Calu3 (cell line): Measurements from ENCODE around the gene SLCO2A1. TPM values are rescaled to one million over a fixed set of nuclear protein-coding genes. Genes with fewer than 3 reads are reported as not detected.

ENCODE experiments used
- BruUV-seq: library from RNA; stranded (reverse); fragments of 400-500 nt; replicated peaks from 2 replicates; lab custom pipeline; 2021; lab: Mats Ljungman, UMichigan
- CTCF ChIA-PET: fragments of 300-600 bp; sonication (Branson Sonifier 250); formaldehyde crosslinking; loops from one replicate; lab custom pipeline; 2022; ENCODE audit warnings: antibody characterized with exemption; lab: Charles Lee
- DNase-seq: peaks from one replicate; pipeline ENCODE4 v3.0.0; 2022
- H3K27ac Mint-ChIP-seq: one replicate; pipeline ENCODE4 v1.8.0; 2022; ENCODE audit warnings: mixed read lengths; ENCODE audit not compliant: unreplicated experiment
- H3K27me3 Mint-ChIP-seq: one replicate; pipeline ENCODE4 v1.8.0; 2022; ENCODE audit warnings: mixed read lengths; ENCODE audit not compliant: unreplicated experiment
- H3K36me3 Mint-ChIP-seq: one replicate; pipeline ENCODE4 v1.8.0; 2022; ENCODE audit warnings: mild to moderate bottlenecking, moderate library complexity, mixed read lengths; ENCODE audit not compliant: insufficient read depth, unreplicated experiment
- H3K4me1 Mint-ChIP-seq: one replicate; pipeline ENCODE4 v1.8.0; 2022; ENCODE audit warnings: mild to moderate bottlenecking, low read depth, mixed read lengths; ENCODE audit not compliant: unreplicated experiment
- H3K4me3 Mint-ChIP-seq: one replicate; pipeline ENCODE4 v1.8.0; 2022; ENCODE audit warnings: mild to moderate bottlenecking, low read depth, moderate library complexity, mixed read lengths; ENCODE audit not compliant: unreplicated experiment
- H3K9me3 Mint-ChIP-seq: one replicate; pipeline ENCODE4 v1.8.0; 2022; ENCODE audit warnings: low read depth, mixed read lengths; ENCODE audit not compliant: unreplicated experiment
- CTCF ChIP-seq: fragments of 200-600 bp; IDR thresholded peaks from one replicate; pipeline ENCODE4 v1.8.0; 2022; ENCODE audit warnings: antibody characterized with exemption; ENCODE audit not compliant: unreplicated experiment
- intact Hi-C: fragments of 100-400 bp; cut with micrococcal nuclease; formaldehyde crosslinking; loops from one replicate; pipeline ENCODE4 v1.10.0; 2022; ENCODE audit not compliant: unreplicated experiment
- total RNA-seq: library from RNA; stranded (reverse); gene quantifications from 2 replicates; pipeline ENCODE4 v1.2.3, GENCODE V29; 2022

SLCO2A1 gene
- total RNA-seq, 1 experiment from 2014 or later = not detected

GRCh38 chr3:134068429-134068828, 38.7 kb upstream of the SLCO2A1 start:
- CTCF ChIA-PET = interaction anchor here (0.7 to 0.9 kb wide), 2 partner anchors 8 to 14 kb away, joined by 3 read pairs; no protein-coding TSS in a partner anchor
- no peak for DNase-seq
- BruUV-seq = no TSS peak
- Mint-ChIP-seq H3K36me3 (no peaks in the 10 kb centered on the region), H3K9me3 (no peaks in the 10 kb centered on the region), H3K27ac (no peak overlapping the region), H3K4me3 (no peak overlapping the region), H3K27me3 (peaks cover 57% of the 10 kb centered on the region), H3K4me1 (no peaks in the 10 kb centered on the region)
- no peak for TF ChIP-seq CTCF
- intact Hi-C loops = no loop called here

- CTCF ChIA-PET = interaction anchor here (0.9 kb wide), 1 partner anchor 8 kb away, joined by 3 read pairs; no protein-coding TSS in a partner anchor
- BruUV-seq = no TSS peak
- no peak for TF ChIP-seq CTCF
- H3K27ac Mint-ChIP-seq = no peak overlapping the region
- no peak for DNase-seq
- H3K27me3 Mint-ChIP-seq = peaks cover 62% of the 10 kb centered on the region
- intact Hi-C loops = no loop called here
- H3K4me1 Mint-ChIP-seq = no peaks in the 10 kb centered on the region
- H3K36me3 Mint-ChIP-seq = no peaks in the 10 kb centered on the region
- H3K4me3 Mint-ChIP-seq = no peak overlapping the region
- no peaks in the 10 kb centered on the region for H3K9me3 Mint-ChIP-seq
Observed at GRCh38 chr3:134067531-134068161, 37.9 kb upstream of the SLCO2A1 start.

GRCh38 chr3:134066651-134067530, 37.2 kb upstream of the SLCO2A1 start:
- H3K9me3 Mint-ChIP-seq = no peaks in the 10 kb centered on the region
- no peaks in the 10 kb centered on the region for H3K4me1 Mint-ChIP-seq
- intact Hi-C loops = no loop called here
- CTCF ChIA-PET = interaction anchor here (0.6 kb wide), 2 partner anchors 15 to 32 kb away, joined by 3 read pairs; no protein-coding TSS in a partner anchor
- TF ChIP-seq CTCF = no peak
- DNase-seq = no peak
- H3K36me3 Mint-ChIP-seq = no peaks in the 10 kb centered on the region
- no peak overlapping the region for H3K4me3 Mint-ChIP-seq
- H3K27ac Mint-ChIP-seq = no peak overlapping the region
- BruUV-seq = no TSS peak
- H3K27me3 Mint-ChIP-seq = peaks cover 70% of the 10 kb centered on the region

GRCh38 chr3:134066158-134066541, 36.4 kb upstream of the SLCO2A1 start:
- no peaks in the 10 kb centered on the region for H3K9me3 Mint-ChIP-seq
- H3K4me1 Mint-ChIP-seq = no peaks in the 10 kb centered on the region
- peaks cover 77% of the 10 kb centered on the region for H3K27me3 Mint-ChIP-seq
- H3K4me3 Mint-ChIP-seq = no peak overlapping the region
- no peak overlapping the region for H3K27ac Mint-ChIP-seq
- no TSS peak for BruUV-seq
- CTCF ChIA-PET = interaction anchor here (0.6 kb wide), 1 partner anchor 31 kb away, joined by 3 read pairs; no protein-coding TSS in a partner anchor
- intact Hi-C loops = no loop called here
- H3K36me3 Mint-ChIP-seq = no peaks in the 10 kb centered on the region
- DNase-seq = no peak
- no peak for TF ChIP-seq CTCF
